ENCODE data around the gene RAB3D.

GRCh38 chr19:11304936-11305335, 34.5 kb downstream of the RAB3D start:
- TF ChIP-seq CTCF (IDR thresholded peaks at IDR 0.05; ENCODE audit: insufficient read depth, low read length, poor library complexity, severe bottlenecking) (no peak), EZH2phosphoT487 (conservative IDR thresholded peaks at IDR 0.05; ENCODE audit: low read length) (no peak)

Data from SU-DHL-6 (cell line).